ENCODE data around the gene TPST2. TPM values are rescaled to one million over a fixed set of nuclear protein-coding genes. Genes with fewer than 3 reads are reported as not detected.

The TPST2 gene
- total RNA-seq, 1 experiment from 2014 or later = 8.2 TPM

GRCh38 chr22:26565889-26566288 lies 24.0 kb downstream of the TPST2 start:
- Histone ChIP-seq H3K27ac (ENCODE audit: low read depth, low read length, poor library complexity, severe bottlenecking) (no peak overlapping the region), H3K4me3 (ENCODE audit: low read depth, low read length, poor library complexity, severe bottlenecking) (no peak overlapping the region), H3K27me3 (replicated peaks; ENCODE audit: insufficient read depth, low read depth, low read length, poor library complexity) (no peaks in the 10 kb centered on the region), H3K4me1 (ENCODE audit: insufficient read depth, low read length, poor library complexity, severe bottlenecking) (no peaks in the 10 kb centered on the region), H3K36me3 (ENCODE audit: insufficient read depth, low read length, poor library complexity, severe bottlenecking) (no peaks in the 10 kb centered on the region), H3K9me3 (ENCODE audit: low read depth, low read length, poor library complexity, severe bottlenecking) (no peaks in the 10 kb centered on the region)
- TF ChIP-seq EZH2 (IDR thresholded peaks at IDR 0.05; ENCODE audit: borderline replicate concordance, low read depth, low read length, poor library complexity, severe bottlenecking) (no peak), CTCF (conservative IDR thresholded peaks at IDR 0.05; ENCODE audit: low read depth, low read length) (no peak)
- no peak for DNase-seq (ENCODE audit: low spot score)
- POLR2A ChIA-PET (ENCODE audit: low non-redundant PET) = interaction anchor here (0.6 kb wide), 1 partner anchor 54 kb away, joined by 16 read pairs; the partner anchor contains the start of gene TFIP11
- intact Hi-C loops (cut with micrococcal nuclease; ENCODE audit: unreplicated experiment) = no loop called here
- BruUV-seq (replicated peaks) = no TSS peak
- CTCF ChIA-PET = no interaction called here

- no peak overlapping the region for H3K4me3 ChIP-seq (ENCODE audit: low read depth, low read length, poor library complexity, severe bottlenecking)
- POLR2A ChIA-PET (ENCODE audit: low non-redundant PET) = no interaction called here
- H3K27ac ChIP-seq (ENCODE audit: low read depth, low read length, poor library complexity, severe bottlenecking) = no peak overlapping the region
- no peaks in the 10 kb centered on the region for H3K36me3 ChIP-seq (ENCODE audit: insufficient read depth, low read length, poor library complexity, severe bottlenecking)
- no TSS peak for BruUV-seq (replicated peaks)
- H3K9me3 ChIP-seq (ENCODE audit: low read depth, low read length, poor library complexity, severe bottlenecking) = no peaks in the 10 kb centered on the region
- no peak for TF ChIP-seq CTCF (conservative IDR thresholded peaks at IDR 0.05; ENCODE audit: low read depth, low read length)
- TF ChIP-seq EZH2 (IDR thresholded peaks at IDR 0.05; ENCODE audit: borderline replicate concordance, low read depth, low read length, poor library complexity, severe bottlenecking) = no peak
- no peaks in the 10 kb centered on the region for H3K27me3 ChIP-seq (replicated peaks; ENCODE audit: insufficient read depth, low read depth, low read length, poor library complexity)
- intact Hi-C loops (cut with micrococcal nuclease; ENCODE audit: unreplicated experiment) = no loop called here
- CTCF ChIA-PET = no interaction called here
- no peak for DNase-seq (ENCODE audit: low spot score)
- no peaks in the 10 kb centered on the region for H3K4me1 ChIP-seq (ENCODE audit: insufficient read depth, low read length, poor library complexity, severe bottlenecking)
Observed at GRCh38 chr22:26565181-26565580, 24.8 kb downstream of the TPST2 start.

- CTCF ChIA-PET = no interaction called here
- intact Hi-C loops (cut with micrococcal nuclease; ENCODE audit: unreplicated experiment) = no loop called here
Observed at GRCh38 chr22:26564672-26565071, 25.3 kb downstream of the TPST2 start.

More at GRCh38 chr22:26564672-26565071, 25.3 kb downstream of the TPST2 start:
- no peak for DNase-seq (ENCODE audit: low spot score)
- Histone ChIP-seq H3K36me3 (ENCODE audit: insufficient read depth, low read length, poor library complexity, severe bottlenecking) (no peaks in the 10 kb centered on the region), H3K4me1 (ENCODE audit: insufficient read depth, low read length, poor library complexity, severe bottlenecking) (no peaks in the 10 kb centered on the region), H3K27ac (ENCODE audit: low read depth, low read length, poor library complexity, severe bottlenecking) (no peak overlapping the region), H3K4me3 (ENCODE audit: low read depth, low read length, poor library complexity, severe bottlenecking) (no peak overlapping the region), H3K9me3 (ENCODE audit: low read depth, low read length, poor library complexity, severe bottlenecking) (no peaks in the 10 kb centered on the region), H3K27me3 (replicated peaks; ENCODE audit: insufficient read depth, low read depth, low read length, poor library complexity) (no peaks in the 10 kb centered on the region)
- POLR2A ChIA-PET (ENCODE audit: low non-redundant PET) = no interaction called here
- BruUV-seq (replicated peaks) = no TSS peak
- no peak for TF ChIP-seq EZH2 (IDR thresholded peaks at IDR 0.05; ENCODE audit: borderline replicate concordance, low read depth, low read length, poor library complexity, severe bottlenecking)
- TF ChIP-seq CTCF (conservative IDR thresholded peaks at IDR 0.05; ENCODE audit: low read depth, low read length) = no peak

Data from A673 (cell line).